Heart right ventricle (tissue), 16 donors: ENCODE data around the gene MORN3. TPM values are rescaled to one million over a fixed set of nuclear protein-coding genes. Genes with fewer than 3 reads are reported as not detected.

Experiments used
- ATAC-seq, 8 donors: fragments of 200-7000 bp; cut with Tn5 transposase; one replicate each; pipeline ENCODE4 v1.9.1; 2020; ENCODE audit warnings: mild to moderate bottlenecking in 8 of 8, moderate library complexity in 8 of 8, moderate number of reproducible peaks in 1 of 8
- DNase-seq, 2 donors: peaks; one replicate each; pipeline ENCODE4 v3.0.0-alpha.2; 2020
- H3K27ac ChIP-seq, 10 donors: fragments of 200-600 bp; sonication (generic) in 2 of 10; one replicate each; pipeline versions ENCODE4 v1.5.0 to v1.8.0; 2020 to 2022; ENCODE audit warnings: mild to moderate bottlenecking in 3 of 10
- H3K27me3 ChIP-seq, 7 donors: fragments of 200-600 bp; one replicate each; pipeline ENCODE4 v1.8.0; 2021 to 2022; ENCODE audit warnings: mild to moderate bottlenecking in 2 of 7
- H3K36me3 ChIP-seq, 9 donors: fragments of 200-600 bp; sonication (generic) in 1 of 9; one replicate each; pipeline versions ENCODE4 v1.5.0 to v1.8.0; 2020 to 2022; ENCODE audit warnings: mild to moderate bottlenecking in 2 of 9
- H3K4me1 ChIP-seq, 9 donors: fragments of 200-600 bp; sonication (generic) in 1 of 9; one replicate each; pipeline versions ENCODE4 v1.5.0 to v1.8.0; 2020 to 2022; ENCODE audit warnings: mild to moderate bottlenecking in 4 of 9
- H3K4me3 ChIP-seq, 10 donors: fragments of 200-600 bp; sonication (generic) in 2 of 10; one replicate each; pipeline versions ENCODE4 v1.5.0 to v1.8.0; 2020 to 2022; ENCODE audit warnings: mild to moderate bottlenecking in 7 of 10, moderate library complexity in 2 of 10
- H3K9me3 ChIP-seq, 11 donors: fragments of 200-600 bp in 10 of 11; sonication (generic) in 2 of 11; one replicate each; pipeline versions ENCODE4 v1.5.0 to v1.8.0; 2013 to 2022; ENCODE audit warnings: mild to moderate bottlenecking in 2 of 11, control low read depth in 1 of 11, moderate library complexity in 1 of 11
- CTCF ChIP-seq, 9 donors: fragments of 200-600 bp; sonication (generic) in 2 of 9; IDR thresholded peaks; one replicate each; pipeline versions ENCODE4 v1.5.0 to v1.8.0; 2021 to 2022; ENCODE audit warnings: antibody characterized with exemption in 9 of 9, mild to moderate bottlenecking in 5 of 9, moderate library complexity in 1 of 9
- WGBS, 2 donors: extraction: QIAGEN DNeasy Blood & Tissue Kit; methylation state at CpG; one replicate each; pipeline ENCODE4 v1.1.7; 2013; ENCODE audit warnings: inconsistent platforms in 1 of 2; 5-methylcytosine and 5-hydroxymethylcytosine counted together
- intact Hi-C, 10 donors: fragments of 100-400 bp; cut with DNase I; formaldehyde crosslinking; loops; one replicate each; pipeline versions ENCODE4 v1.11.1 to v1.14.2; 2022
- polyA plus RNA-seq, 2 donors: library from polyadenylated mRNA; stranded (reverse); fragments of 200-250 nt; gene quantifications; one replicate each; pipeline ENCODE4 v1.2.3, GENCODE V29; 2013
- total RNA-seq, 10 donors: library from RNA; stranded (reverse); fragmentation: NEBNext Ultra II Directional in 3 of 10; extraction: Animal tissue kit (Norgen Biotek cat#: 25700) in 3 of 10; gene quantifications; one replicate each; pipeline versions ENCODE4 v1.2.1 to v1.2.4, GENCODE V29; 2021 to 2023
- donor health status: Arrhythmogenic right ventricular cardiomyopathy.
- donor health status: ischemic (EF 13 %, LVEDD 7.1; RV severe dilation, severe dysfunction).
- donor health status: healthy with polysubstance abuse.
- donor health status: DM: no; HTN: yes; CAD: no.
- donor health status: DM: no; HTN: no; CAD: no.
- donor health status: ischemic (EF 25% LVEDD 6.9; RV normal size, moderate dysfunction).
- donor health status: ischemic (EF 25% LVEDD 5.7; RV mildly dilated, moderate dysfunction).
- donor health status: healthy.
- donor health status: DM: yes; HTN: yes; CAD: no.
- donor health status: Ischemic cardiomyopathy.
- donor health status: ischemic (EF 35%, LVEDD 5.7; RV mildly dilated, moderate dysfunction).
- donor health status: nonischemic (EF 11% LVEDD 7.7; RV severe dilation, severe dysfunction).
- donor health status: DM: yes; HTN: yes; CAD: no.
- donor health status: PGD.
- donor health status: ischemic (EF 29% LVEDD 5.4; RV normal size, mild dysfunction).
- donor health status: nonischemic (EF 23%, LVEDD 6.1; RV moderate dilation, normal function).

MORN3 gene
- total and polyA plus RNA-seq, 12 donors = 0.15 to 0.28 (median 0.18) TPM; not detected in 5

- Histone ChIP-seq H3K36me3 (no peaks in the 10 kb centered on the region), H3K27me3 (no peaks in the 10 kb centered on the region), H3K4me1 (peaks cover 3 to 58% (median 46%) of the 10 kb centered on the region in 9 donors), H3K9me3 (no peaks in the 10 kb centered on the region), H3K4me3 (peak within 1 kb of the TSS; percentile 57 to 97 (median 76)), H3K27ac (peak within 1 kb of the TSS; percentile 76 to 96 (median 92))
- peak in 6 of 9 donors; percentile 4 to 47 (median 28) for TF ChIP-seq CTCF (IDR thresholded peaks at IDR 0.05)
- DNase-seq (peak; percentile 96 to 98), ATAC-seq (peak; percentile 90 to 96 (median 93))
- 1 to 2% methylated on average over 65 to 92 of the region's 92 CpGs for WGBS, 2 donors
- intact Hi-C loops = loop anchor here (2.0 to 10.0 kb wide), 15 partner anchors 36 to 131 kb away; partner anchors contain the start of genes KDM2B (in 4 of the 10) and MORN3 (in 1 of the 10)
These were observed 43.2 kb downstream of the MORN3 start, which contains the start of gene ORAI1 for GRCh38 chr12:121626087-121626852. TSS of gene ORAI1 (plus strand) at chr12:121626530.

- peaks cover 0 to 25% (median 8%) of the 10 kb centered on the region in 9 donors for H3K4me1 ChIP-seq
- H3K27me3 ChIP-seq = no peaks in the 10 kb centered on the region
- H3K4me3 ChIP-seq = no peak overlapping the region
- no peaks in the 10 kb centered on the region for H3K36me3 ChIP-seq
- no peak for TF ChIP-seq CTCF (IDR thresholded peaks at IDR 0.05)
- intact Hi-C loops = loop anchor here in 7 of 10 donors (5.0 to 10.0 kb wide), 7 partner anchors 43 to 126 kb away; no protein-coding TSS in a partner anchor
- ATAC-seq (peak in 4 of 8 donors; percentile 25 to 46 (median 40)), DNase-seq (no peak)
- WGBS, 2 donors = 82 to 84% methylated on average over 8 of the region's 8 CpGs
- H3K9me3 ChIP-seq = no peaks in the 10 kb centered on the region
- no peak overlapping the region for H3K27ac ChIP-seq
These were observed 49.0 kb downstream of the MORN3 start for GRCh38 chr12:121620333-121620891.

- no peak overlapping the region for H3K4me3 ChIP-seq
- TF ChIP-seq CTCF (IDR thresholded peaks at IDR 0.05) = no peak
- H3K4me1 ChIP-seq = peaks cover 0 to 16% (median 0%) of the 10 kb centered on the region in 9 donors
- H3K36me3 ChIP-seq = no peaks in the 10 kb centered on the region
- H3K27me3 ChIP-seq = no peaks in the 10 kb centered on the region
- ATAC-seq = no peak
- 85 to 87% methylated on average over 5 of the region's 5 CpGs for WGBS, 2 donors
- intact Hi-C loops = no loop called here
- H3K9me3 ChIP-seq = peaks cover 0 to 4% (median 0%) of the 10 kb centered on the region in 11 donors
- no peak for DNase-seq
- no peak overlapping the region for H3K27ac ChIP-seq
These were observed 50.7 kb downstream of the MORN3 start for GRCh38 chr12:121618659-121619233.

GRCh38 chr12:121614872-121615467 is 54.5 kb downstream of the MORN3 start:
- no peak overlapping the region for H3K4me3 ChIP-seq
- peaks cover 0 to 17% (median 12%) of the 10 kb centered on the region in 9 donors for H3K4me1 ChIP-seq
- 79 to 86% methylated on average over 9 of the region's 9 CpGs for WGBS, 2 donors
- no peak overlapping the region for H3K27ac ChIP-seq
- DNase-seq (no peak), ATAC-seq (no peak)
- no peak for TF ChIP-seq CTCF (IDR thresholded peaks at IDR 0.05)
- no peaks in the 10 kb centered on the region for H3K27me3 ChIP-seq
- no peaks in the 10 kb centered on the region for H3K36me3 ChIP-seq
- intact Hi-C loops = no loop called here
- peaks cover 0 to 4% (median 0%) of the 10 kb centered on the region in 11 donors for H3K9me3 ChIP-seq
